HG03342 (cell line): ENCODE results near the gene MICALL1.
A peak's percentile ranks its signal among the peaks of the same experiment; 100 is the strongest.

Experiments
- ATAC-seq: cut with Tn5 transposase; IDR thresholded peaks from one replicate; pipeline ENCODE4 v1.9.1; 2021; ENCODE audit warnings: mild to moderate bottlenecking, moderate library complexity; ENCODE audit not compliant: unreplicated experiment

The MICALL1 gene

GRCh38 chr22:37904572-37905533 lies 1.2 kb upstream of the MICALL1 start:
- ATAC-seq = no peak

- peak; percentile 18 for ATAC-seq
These were observed 389 bp downstream of the MICALL1 start for GRCh38 chr22:37906364-37907008.

GRCh38 chr22:37907036-37907954 lies 1.2 kb downstream of the MICALL1 start:
- no peak for ATAC-seq

GRCh38 chr22:37909766-37910165 lies 3.7 kb downstream of the MICALL1 start:
- ATAC-seq = no peak

- no peak for ATAC-seq
These were observed 5.0 kb downstream of the MICALL1 start for GRCh38 chr22:37910890-37911672.

GRCh38 chr22:37911697-37912096 lies 5.6 kb downstream of the MICALL1 start:
- no peak for ATAC-seq

- ATAC-seq = no peak
These were observed 6.1 kb downstream of the MICALL1 start for GRCh38 chr22:37912171-37912570.

GRCh38 chr22:37913233-37913721 lies 7.2 kb downstream of the MICALL1 start:
- no peak for ATAC-seq

GRCh38 chr22:37916311-37916710 lies 10.2 kb downstream of the MICALL1 start:
- no peak for ATAC-seq

- ATAC-seq = no peak
These were observed 11.9 kb downstream of the MICALL1 start for GRCh38 chr22:37917874-37918548.

GRCh38 chr22:37918580-37919270 lies 12.6 kb downstream of the MICALL1 start:
- ATAC-seq = no peak

- ATAC-seq = no peak
These were observed 14.0 kb downstream of the MICALL1 start for GRCh38 chr22:37920126-37920525.

GRCh38 chr22:37922191-37922590 lies 16.1 kb downstream of the MICALL1 start:
- no peak for ATAC-seq

GRCh38 chr22:37923927-37924326 lies 17.8 kb downstream of the MICALL1 start:
- no peak for ATAC-seq

- ATAC-seq = no peak
These were observed 18.4 kb downstream of the MICALL1 start for GRCh38 chr22:37924386-37925065.

GRCh38 chr22:37925330-37925729 lies 19.2 kb downstream of the MICALL1 start:
- no peak for ATAC-seq

GRCh38 chr22:37925767-37926166 lies 19.7 kb downstream of the MICALL1 start:
- no peak for ATAC-seq

- no peak for ATAC-seq
These were observed 20.3 kb downstream of the MICALL1 start for GRCh38 chr22:37926358-37926757.
